ENCODE results near the gene HOXC12.

The HOXC12 gene

DNA sequence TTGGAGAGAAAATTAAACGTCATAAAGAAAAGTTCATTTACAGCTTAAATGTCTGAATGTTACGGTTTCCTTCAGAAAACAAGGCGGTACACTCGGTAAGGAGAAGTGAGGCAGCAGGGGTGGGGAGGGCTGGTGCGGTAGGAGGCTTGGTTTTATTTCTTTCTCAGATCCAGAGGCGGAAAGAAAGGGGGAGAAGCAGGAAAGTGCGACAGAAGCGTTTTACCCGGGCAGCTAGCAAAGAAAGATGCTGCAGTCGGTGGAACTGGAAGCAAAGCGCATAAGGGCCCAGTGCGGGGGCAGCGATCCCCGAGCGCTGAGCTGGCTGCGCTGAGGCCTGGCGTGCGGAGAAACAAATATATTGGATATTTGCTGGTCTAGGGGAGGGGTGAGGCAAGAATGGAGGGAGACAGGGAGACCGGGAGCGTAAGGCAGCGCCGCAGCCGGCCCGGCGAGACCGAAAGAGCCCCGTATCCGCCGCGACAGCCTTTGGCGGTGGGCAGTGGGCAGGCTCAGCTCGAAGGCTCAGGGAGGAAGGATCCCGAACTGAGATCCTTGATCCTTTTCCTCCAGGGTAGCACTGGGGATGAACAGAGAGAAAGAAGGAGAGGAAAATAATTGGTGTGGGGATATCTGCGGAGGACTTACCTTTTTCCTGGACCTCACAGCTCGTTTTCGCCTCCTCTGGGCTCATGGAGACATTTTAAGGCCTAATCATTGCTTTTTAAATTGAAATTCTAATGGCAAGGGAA lies 11.9 kb downstream of the HOXC12 start:
- TF ChIP-seq, protein P1, sequence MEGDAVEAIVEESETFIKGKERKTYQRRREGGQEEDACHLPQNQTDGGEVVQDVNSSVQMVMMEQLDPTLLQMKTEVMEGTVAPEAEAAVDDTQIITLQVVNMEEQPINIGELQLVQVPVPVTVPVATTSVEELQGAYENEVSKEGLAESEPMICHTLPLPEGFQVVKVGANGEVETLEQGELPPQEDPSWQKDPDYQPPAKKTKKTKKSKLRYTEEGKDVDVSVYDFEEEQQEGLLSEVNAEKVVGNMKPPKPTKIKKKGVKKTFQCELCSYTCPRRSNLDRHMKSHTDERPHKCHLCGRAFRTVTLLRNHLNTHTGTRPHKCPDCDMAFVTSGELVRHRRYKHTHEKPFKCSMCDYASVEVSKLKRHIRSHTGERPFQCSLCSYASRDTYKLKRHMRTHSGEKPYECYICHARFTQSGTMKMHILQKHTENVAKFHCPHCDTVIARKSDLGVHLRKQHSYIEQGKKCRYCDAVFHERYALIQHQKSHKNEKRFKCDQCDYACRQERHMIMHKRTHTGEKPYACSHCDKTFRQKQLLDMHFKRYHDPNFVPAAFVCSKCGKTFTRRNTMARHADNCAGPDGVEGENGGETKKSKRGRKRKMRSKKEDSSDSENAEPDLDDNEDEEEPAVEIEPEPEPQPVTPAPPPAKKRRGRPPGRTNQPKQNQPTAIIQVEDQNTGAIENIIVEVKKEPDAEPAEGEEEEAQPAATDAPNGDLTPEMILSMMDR (IDR thresholded peaks at IDR 0.05; ENCODE audit: unreplicated experiment in 3 of 3) = no peak
- Mint-ChIP-seq H3K9me3 (no peaks in the 10 kb centered on the region), H3K4me3 (peak overlapping the region; percentile 12 to 77 (median 73)), H3K27ac (peak overlapping the region in 1 of 3 experiments; percentile 68), H3K36me3 (ENCODE audit: low read depth) (no peaks in the 10 kb centered on the region), H3K27me3 (ENCODE audit: low read depth) (peaks cover 100% of the 10 kb centered on the region), H3K4me1 (peaks cover 25% of the 10 kb centered on the region)

DNA sequence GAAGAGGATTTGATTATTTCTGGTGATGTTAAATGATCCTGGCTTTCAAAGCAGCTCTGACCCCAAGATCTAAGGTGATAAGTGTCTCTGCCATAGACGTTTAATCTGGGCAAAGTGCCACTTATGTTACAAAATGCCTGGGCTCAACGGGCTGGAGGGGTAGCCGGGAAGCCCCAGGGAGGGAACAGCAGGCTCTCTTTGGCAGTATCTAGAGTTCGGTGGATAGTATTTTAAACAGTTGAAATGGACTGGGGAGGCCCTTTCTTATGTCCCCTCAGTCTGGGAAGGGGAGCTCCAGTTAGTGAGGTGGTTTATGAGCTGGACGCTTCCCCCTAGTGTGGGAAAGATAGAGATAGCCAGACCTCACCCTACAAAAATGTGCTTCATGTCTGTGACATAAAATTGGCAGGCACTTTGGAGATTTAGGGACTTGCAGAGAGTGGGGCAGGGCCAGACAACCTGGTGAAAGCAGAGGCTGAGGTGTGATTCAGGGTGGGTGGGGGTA lies 12.8 kb downstream of the HOXC12 start:
- TF ChIP-seq, protein P1 (IDR thresholded peaks at IDR 0.05; ENCODE audit: unreplicated experiment in 3 of 3) = no peak
- Mint-ChIP-seq H3K36me3 (ENCODE audit: low read depth) (no peaks in the 10 kb centered on the region), H3K4me1 (peaks cover 25% of the 10 kb centered on the region), H3K9me3 (no peaks in the 10 kb centered on the region), H3K27me3 (ENCODE audit: low read depth) (peaks cover 100% of the 10 kb centered on the region), H3K27ac (peak overlapping the region in 1 of 3 experiments; percentile 68), H3K4me3 (peak overlapping the region; percentile 30 to 77 (median 42))

DNA sequence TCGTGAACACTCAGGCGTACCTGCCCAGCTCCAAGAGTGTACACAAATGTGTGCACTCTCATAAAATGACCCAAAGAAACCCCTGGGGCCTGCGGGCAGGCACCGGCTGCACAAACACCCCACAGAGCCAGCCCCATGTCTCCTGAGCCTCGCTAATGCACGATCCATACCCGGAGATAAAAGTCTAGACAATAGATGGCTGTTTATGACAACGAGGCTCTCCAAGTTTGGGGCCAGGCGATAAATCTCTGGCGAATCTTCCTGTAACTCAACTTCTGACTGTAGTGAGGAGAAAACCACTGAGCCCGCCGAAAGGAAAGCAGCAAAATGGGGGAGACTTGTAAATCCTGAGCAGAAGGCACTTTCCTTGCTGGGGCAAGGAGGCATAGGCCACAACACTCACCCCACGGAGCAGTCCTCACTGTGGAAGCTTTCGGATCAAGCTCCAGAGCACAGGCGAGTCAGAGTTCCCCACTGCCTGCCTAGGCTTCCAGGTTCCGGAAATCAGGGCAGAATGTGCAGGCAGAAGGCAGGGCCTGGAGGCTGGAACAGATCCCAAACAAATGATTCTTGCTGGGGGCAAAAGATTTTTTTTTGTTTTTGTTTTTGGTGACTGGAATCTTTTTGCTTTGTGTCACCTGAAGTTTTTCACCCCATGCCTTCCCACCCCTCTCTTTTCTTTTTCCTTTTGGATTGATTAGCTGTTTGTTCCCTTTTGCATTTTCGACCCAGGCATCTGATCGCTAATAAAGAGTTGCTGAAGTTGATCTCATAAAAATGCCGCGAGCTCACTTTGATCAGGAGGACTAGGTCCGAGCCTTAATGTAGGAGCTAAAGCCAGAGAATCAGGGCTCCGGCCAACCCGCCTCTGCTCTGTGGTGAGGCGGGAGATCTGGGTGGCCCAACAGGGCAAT lies 13.8 kb downstream of the HOXC12 start:
- peaks cover 33% of the 10 kb centered on the region for H3K4me1 Mint-ChIP-seq
- peak overlapping the region in 2 of 3 experiments; percentile 45 to 77 for H3K4me3 Mint-ChIP-seq
- peak overlapping the region in 2 of 3 experiments; percentile 34 to 68 for H3K27ac Mint-ChIP-seq
- no peaks in the 10 kb centered on the region for H3K36me3 Mint-ChIP-seq (ENCODE audit: low read depth)
- H3K9me3 Mint-ChIP-seq = no peaks in the 10 kb centered on the region
- TF ChIP-seq, protein P1 (IDR thresholded peaks at IDR 0.05; ENCODE audit: unreplicated experiment in 3 of 3) = no peak
- H3K27me3 Mint-ChIP-seq (ENCODE audit: low read depth) = peaks cover 100% of the 10 kb centered on the region

DNA sequence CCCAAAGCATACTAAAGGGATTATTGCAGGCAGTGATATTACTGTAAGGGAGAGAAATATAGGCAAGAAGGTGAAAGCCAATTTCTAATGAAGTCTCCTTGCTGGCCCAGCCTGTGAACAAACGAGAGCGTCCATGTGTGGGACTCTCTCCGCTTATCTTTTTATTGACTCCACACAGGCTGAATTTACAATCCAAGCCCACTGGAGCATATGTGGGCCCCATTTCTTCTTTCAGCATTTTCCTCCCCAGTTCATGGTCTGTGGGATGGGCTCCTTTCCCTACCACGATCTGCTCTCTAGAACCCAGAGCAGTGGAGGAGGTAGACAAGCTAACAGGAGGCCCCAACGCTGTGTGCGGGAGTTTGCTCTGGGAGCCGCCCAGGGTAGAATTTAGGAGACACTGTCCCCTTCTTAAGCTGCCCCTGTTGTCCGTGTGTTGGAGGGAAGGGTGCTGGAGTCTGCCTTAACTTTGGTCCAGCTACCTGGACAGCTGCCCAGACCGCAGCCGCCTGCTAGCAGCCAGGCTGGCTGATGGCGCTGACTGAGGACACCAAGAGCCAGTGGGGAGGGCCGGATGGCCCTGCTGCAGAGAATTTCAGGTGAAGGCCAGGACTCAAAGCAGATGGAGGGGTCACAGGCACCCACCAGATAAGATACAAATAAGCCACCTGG lies 15.0 kb downstream of the HOXC12 start:
- H3K27ac Mint-ChIP-seq = no peak overlapping the region
- TF ChIP-seq, protein P1 (IDR thresholded peaks at IDR 0.05; ENCODE audit: unreplicated experiment in 3 of 3) = no peak
- H3K4me3 Mint-ChIP-seq = peak overlapping the region in 1 of 3 experiments; percentile 27
- H3K9me3 Mint-ChIP-seq = no peaks in the 10 kb centered on the region
- peaks cover 100% of the 10 kb centered on the region for H3K27me3 Mint-ChIP-seq (ENCODE audit: low read depth)
- no peaks in the 10 kb centered on the region for H3K36me3 Mint-ChIP-seq (ENCODE audit: low read depth)
- peaks cover 29% of the 10 kb centered on the region for H3K4me1 Mint-ChIP-seq

DNA sequence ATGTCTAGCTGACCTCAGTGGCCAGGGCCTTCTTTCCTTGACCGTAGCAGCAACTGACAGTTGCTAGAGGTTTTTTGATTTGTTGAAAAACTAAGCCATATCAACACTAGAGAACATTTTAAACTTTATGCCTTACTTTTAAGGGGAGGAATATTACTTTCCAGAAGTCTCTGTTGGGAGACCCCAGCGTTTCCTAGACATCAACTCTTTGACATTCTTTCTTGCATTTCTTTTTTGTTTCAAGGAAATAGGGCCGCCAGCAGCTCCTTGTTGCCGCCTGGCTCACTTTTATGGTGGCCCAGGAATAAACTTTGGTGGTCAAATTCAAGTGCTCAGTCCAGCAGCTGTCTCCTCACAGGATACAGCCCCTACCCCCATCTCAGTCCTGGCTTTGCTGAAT lies 15.7 kb downstream of the HOXC12 start:
- no peaks in the 10 kb centered on the region for H3K9me3 Mint-ChIP-seq
- H3K36me3 Mint-ChIP-seq (ENCODE audit: low read depth) = no peaks in the 10 kb centered on the region
- no peak overlapping the region for H3K4me3 Mint-ChIP-seq
- H3K27me3 Mint-ChIP-seq (ENCODE audit: low read depth) = peaks cover 100% of the 10 kb centered on the region
- H3K27ac Mint-ChIP-seq = no peak overlapping the region
- peaks cover 34% of the 10 kb centered on the region for H3K4me1 Mint-ChIP-seq
- TF ChIP-seq, protein P1 (IDR thresholded peaks at IDR 0.05; ENCODE audit: unreplicated experiment in 3 of 3) = no peak
